WTC11 (cell line): Measurements from ENCODE around the gene GAK. TPM values are rescaled to one million over a fixed set of nuclear protein-coding genes. Genes with fewer than 3 reads are reported as not detected.

Experiments used
- ATAC-seq: fragments of 200-7000 bp; cut with Tn5 transposase; 2 replicates; pipeline ENCODE4 v1.10.0; 2021; ENCODE audit warnings: mild to moderate bottlenecking, moderate library complexity
- CTCF ChIA-PET: fragments of 300-600 bp; sonication (Branson Sonifier 250); formaldehyde crosslinking; loops from one replicate; lab custom pipeline; 2021; ENCODE audit warnings: antibody characterized with exemption; lab: Charles Lee
- POLR2A ChIA-PET: fragments of 350-600 bp; sonication (Branson Sonifier 250); formaldehyde crosslinking; loops from one replicate; lab custom pipeline; 2021; ENCODE audit warnings: antibody characterized with exemption; lab: Charles Lee
- DNase-seq: peaks from one replicate; pipeline ENCODE4 v3.0.0; 2021; ENCODE audit warnings: low spot score
- H3K27ac Mint-ChIP-seq: 2 replicates; pipeline ENCODE4 v1.8.0; 2021; ENCODE audit warnings: mixed read lengths
- H3K27me3 Mint-ChIP-seq: 2 replicates; pipeline ENCODE4 v1.8.0; 2021; ENCODE audit warnings: low read depth, mild to moderate bottlenecking, moderate library complexity, mixed read lengths
- H3K36me3 Mint-ChIP-seq: 2 replicates; pipeline ENCODE4 v1.8.0; 2021; ENCODE audit warnings: mixed read lengths
- H3K4me1 Mint-ChIP-seq: 2 replicates; pipeline ENCODE4 v1.8.0; 2022; ENCODE audit warnings: mixed read lengths
- H3K4me3 Mint-ChIP-seq: 2 replicates; pipeline ENCODE4 v1.8.0; 2021; ENCODE audit warnings: mild to moderate bottlenecking, moderate library complexity, mixed read lengths
- H3K9me3 Mint-ChIP-seq: 2 replicates; pipeline ENCODE4 v1.8.0; 2021; ENCODE audit warnings: mixed read lengths
- ARID4B ChIP-seq: sonication (generic); formaldehyde crosslinking; IDR thresholded peaks from 2 replicates; pipeline ENCODE4 v1.8.0; 2023; ENCODE audit warnings: missing genetic modification reagents, mild to moderate bottlenecking, borderline replicate concordance
- E2F1 ChIP-seq: sonication (generic); formaldehyde crosslinking; IDR thresholded peaks from 2 replicates; pipeline ENCODE4 v1.8.0; 2022; ENCODE audit warnings: mild to moderate bottlenecking, missing genetic modification reagents
- FOXK1 ChIP-seq: sonication (generic); formaldehyde crosslinking; IDR thresholded peaks from 2 replicates; pipeline ENCODE4 v1.8.0; 2022; ENCODE audit warnings: mild to moderate bottlenecking, moderate library complexity, missing genetic modification reagents
- GRHL2 ChIP-seq: fragments of 250-450 bp; sonication (Bioruptor Pico); IDR thresholded peaks from 2 replicates; pipeline ENCODE4 v1.8.0; 2022; ENCODE audit warnings: mild to moderate bottlenecking, moderate library complexity; ENCODE audit not compliant: insufficient replicate concordance, severe bottlenecking
- GTF2I ChIP-seq: fragments of 250-450 bp; sonication (Bioruptor Pico); conservative IDR thresholded peaks from 2 replicates; pipeline ENCODE4 v1.4.0; 2021; ENCODE audit warnings: mild to moderate bottlenecking
- HMGA2 ChIP-seq: fragments of 250-450 bp; sonication (Bioruptor Pico); IDR thresholded peaks from 2 replicates; pipeline ENCODE4 v1.4.0; 2021; ENCODE audit warnings: mild to moderate bottlenecking, moderate library complexity
- IRF1 ChIP-seq: sonication (generic); formaldehyde crosslinking; IDR thresholded peaks from 2 replicates; pipeline ENCODE4 v1.8.0; 2023; ENCODE audit warnings: missing genetic modification reagents
- NFE2L1 ChIP-seq: sonication (generic); formaldehyde crosslinking; IDR thresholded peaks from 2 replicates; pipeline ENCODE4 v1.8.1; 2023; ENCODE audit warnings: missing genetic modification reagents
- NFYB ChIP-seq: sonication (generic); formaldehyde crosslinking; conservative IDR thresholded peaks from 2 replicates; pipeline ENCODE4 v1.8.0; 2022; ENCODE audit warnings: low read depth, missing genetic modification reagents
- PRRX2 ChIP-seq: fragments of 250-450 bp; sonication (Bioruptor Pico); IDR thresholded peaks from 2 replicates; pipeline ENCODE4 v1.8.0; 2021; ENCODE audit warnings: mild to moderate bottlenecking
- TCF7 ChIP-seq: sonication (generic); formaldehyde crosslinking; IDR thresholded peaks from 2 replicates; pipeline ENCODE4 v1.8.0; 2022; ENCODE audit warnings: mild to moderate bottlenecking, low read depth, missing genetic modification reagents, moderate library complexity
- TEAD1 ChIP-seq: sonication (generic); formaldehyde crosslinking; IDR thresholded peaks from 2 replicates; pipeline ENCODE4 v1.8.0; 2022; ENCODE audit warnings: mild to moderate bottlenecking, missing genetic modification reagents
- TEAD4 ChIP-seq: sonication (generic); formaldehyde crosslinking; IDR thresholded peaks from 2 replicates; pipeline ENCODE4 v1.8.0; 2022; ENCODE audit warnings: mild to moderate bottlenecking, missing genetic modification reagents
- ZNF121 ChIP-seq: sonication (generic); formaldehyde crosslinking; IDR thresholded peaks from 2 replicates; pipeline ENCODE4 v1.8.0; 2023; ENCODE audit warnings: missing genetic modification reagents
- ZNF317 ChIP-seq: sonication (generic); formaldehyde crosslinking; IDR thresholded peaks from 2 replicates; pipeline ENCODE4 v1.8.1; 2023; ENCODE audit warnings: low read depth, mild to moderate bottlenecking, moderate library complexity, missing genetic modification reagents, borderline replicate concordance
- ZNF423 ChIP-seq: fragments of 250-450 bp; sonication (Bioruptor Pico); IDR thresholded peaks from 2 replicates; pipeline ENCODE4 v2.1.2; 2022; ENCODE audit warnings: mild to moderate bottlenecking, moderate library complexity
- ZNF512 ChIP-seq: sonication (generic); formaldehyde crosslinking; IDR thresholded peaks from 2 replicates; pipeline ENCODE4 v1.8.1; 2022; ENCODE audit warnings: missing genetic modification reagents, borderline replicate concordance
- ZSCAN18 ChIP-seq: fragments of 250-450 bp; sonication (Bioruptor Pico); IDR thresholded peaks from 2 replicates; pipeline ENCODE4 v2.1.2; 2022; ENCODE audit warnings: mild to moderate bottlenecking, moderate library complexity
- total RNA-seq: library from RNA; stranded (reverse); gene quantifications from 3 replicates; pipeline ENCODE4 v1.2.3, GENCODE V29; 2021

The GAK gene
- total RNA-seq, 1 experiment from 2014 or later: 121 TPM

GRCh38 chr4:845233-845835, 86.8 kb downstream of the GAK start:
- H3K27me3 Mint-ChIP-seq: no peaks in the 10 kb centered on the region
- no peak for DNase-seq
- TF ChIP-seq GTF2I (CRISPR knock-in tag): no peak
- no peak for TF ChIP-seq TEAD1
- TF ChIP-seq IRF1: no peak
- TF ChIP-seq E2F1 (CRISPR knock-in tag): no peak
- H3K9me3 Mint-ChIP-seq: peaks cover 10% of the 10 kb centered on the region; the same call in 1 of the 2 replicates
- peaks cover 3% of the 10 kb centered on the region for H3K36me3 Mint-ChIP-seq
- no peaks in the 10 kb centered on the region for H3K4me1 Mint-ChIP-seq
- no peak overlapping the region for H3K27ac Mint-ChIP-seq
- ChIA-PET POLR2A (no interaction called here), CTCF (interaction anchor here (0.9 to 2.1 kb wide), 3 partner anchors 80 to 161 kb away, joined by 3 to 7 read pairs (median 5); no protein-coding TSS in a partner anchor)
- H3K4me3 Mint-ChIP-seq: no peak overlapping the region
- ATAC-seq: no peak

- Mint-ChIP-seq H3K9me3 (peaks cover 14% of the 10 kb centered on the region; the same call in 1 of the 2 replicates), H3K27me3 (no peaks in the 10 kb centered on the region), H3K4me3 (no peak overlapping the region), H3K36me3 (peaks cover 3% of the 10 kb centered on the region), H3K4me1 (no peaks in the 10 kb centered on the region), H3K27ac (no peak overlapping the region)
- CTCF ChIA-PET: interaction anchor here (0.9 to 2.1 kb wide), 3 partner anchors 81 to 161 kb away, joined by 3 to 7 read pairs (median 5); no protein-coding TSS in a partner anchor
- ATAC-seq: no peak
- TF ChIP-seq NFE2L1 (CRISPR knock-in tag): no peak
- no peak for TF ChIP-seq ZNF423 (CRISPR knock-in tag)
- no peak for TF ChIP-seq ZNF317 (CRISPR knock-in tag)
- TF ChIP-seq NFYB (CRISPR knock-in tag): no peak
- TF ChIP-seq ZNF121 (CRISPR knock-in tag): no peak
- no peak for TF ChIP-seq TEAD4 (CRISPR knock-in tag)
- TF ChIP-seq ZSCAN18: no peak
- no peak for TF ChIP-seq TCF7
- no peak for TF ChIP-seq GRHL2 (CRISPR knock-in tag)
- TF ChIP-seq ARID4B: no peak
- no peak for TF ChIP-seq HMGA2 (CRISPR knock-in tag)
- TF ChIP-seq ZNF512 (CRISPR knock-in tag): no peak
- no peak for TF ChIP-seq PRRX2
- TF ChIP-seq FOXK1 (CRISPR knock-in tag): no peak
- POLR2A ChIA-PET: no interaction called here
- DNase-seq: no peak
Measured at GRCh38 chr4:844752-845232, 87.3 kb downstream of the GAK start.
